Measurements from ENCODE around the gene MARCHF5. TPM values are rescaled to one million over a fixed set of nuclear protein-coding genes. Genes with fewer than 3 reads are reported as not detected.

The MARCHF5 gene
- total RNA-seq, 4 donors from 2014 or later = 18.6 to 30.0 (median 26.5) TPM

DNA sequence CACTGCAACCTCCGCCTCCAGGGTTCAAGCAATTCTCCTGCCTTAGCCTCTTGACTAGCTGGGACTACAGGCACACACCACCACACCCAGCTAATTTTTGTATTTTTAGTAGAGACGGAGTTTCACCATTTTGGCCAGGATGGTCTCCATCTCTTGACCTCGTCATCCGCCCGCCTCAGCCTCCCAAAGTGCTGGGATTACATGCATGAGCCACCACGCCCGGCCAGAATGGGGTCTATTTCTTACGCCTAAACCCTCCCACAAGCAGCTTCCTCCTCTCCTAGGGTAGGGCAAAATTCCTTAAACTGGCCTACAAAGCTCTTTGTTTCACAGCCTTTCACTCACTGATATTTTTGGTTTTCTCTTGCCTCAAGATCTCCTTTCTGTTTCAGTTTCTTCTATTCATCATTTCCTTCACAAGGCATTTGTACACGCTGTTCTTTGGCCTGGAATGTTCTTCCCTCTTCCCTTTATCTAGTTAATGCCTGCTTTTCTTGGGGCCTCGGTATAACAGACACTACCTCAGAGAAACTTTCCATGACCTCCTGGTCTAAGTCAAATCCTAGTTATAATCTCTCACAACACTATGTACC, 6.8 kb upstream of the MARCHF5 start:
- DNase-seq (ENCODE audit: low spot score) = no peak
- TF ChIP-seq, protein P1, sequence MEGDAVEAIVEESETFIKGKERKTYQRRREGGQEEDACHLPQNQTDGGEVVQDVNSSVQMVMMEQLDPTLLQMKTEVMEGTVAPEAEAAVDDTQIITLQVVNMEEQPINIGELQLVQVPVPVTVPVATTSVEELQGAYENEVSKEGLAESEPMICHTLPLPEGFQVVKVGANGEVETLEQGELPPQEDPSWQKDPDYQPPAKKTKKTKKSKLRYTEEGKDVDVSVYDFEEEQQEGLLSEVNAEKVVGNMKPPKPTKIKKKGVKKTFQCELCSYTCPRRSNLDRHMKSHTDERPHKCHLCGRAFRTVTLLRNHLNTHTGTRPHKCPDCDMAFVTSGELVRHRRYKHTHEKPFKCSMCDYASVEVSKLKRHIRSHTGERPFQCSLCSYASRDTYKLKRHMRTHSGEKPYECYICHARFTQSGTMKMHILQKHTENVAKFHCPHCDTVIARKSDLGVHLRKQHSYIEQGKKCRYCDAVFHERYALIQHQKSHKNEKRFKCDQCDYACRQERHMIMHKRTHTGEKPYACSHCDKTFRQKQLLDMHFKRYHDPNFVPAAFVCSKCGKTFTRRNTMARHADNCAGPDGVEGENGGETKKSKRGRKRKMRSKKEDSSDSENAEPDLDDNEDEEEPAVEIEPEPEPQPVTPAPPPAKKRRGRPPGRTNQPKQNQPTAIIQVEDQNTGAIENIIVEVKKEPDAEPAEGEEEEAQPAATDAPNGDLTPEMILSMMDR (IDR thresholded peaks at IDR 0.05) = no peak
- no peak for ATAC-seq (ENCODE audit: low FRiP score)

GRCh38 chr10:92290076-92290836, 711 bp upstream of the MARCHF5 start:
- peak; percentile 27 for DNase-seq (ENCODE audit: low spot score)
- TF ChIP-seq, protein P1 (IDR thresholded peaks at IDR 0.05) = no peak
- peak; percentile 37 for ATAC-seq (ENCODE audit: low FRiP score)

DNA sequence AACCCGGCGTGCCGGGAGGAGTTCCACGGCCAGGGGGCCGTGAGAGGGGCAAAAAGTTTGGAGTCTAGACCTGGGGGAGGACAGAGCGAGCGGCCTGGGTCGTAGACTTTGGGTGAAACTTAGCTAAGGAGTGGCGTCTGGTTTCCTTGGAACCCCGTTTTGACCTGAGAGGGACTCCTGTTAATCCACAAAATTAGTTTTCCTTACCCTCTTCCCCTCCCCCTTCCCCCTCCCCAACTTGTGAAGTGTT, 574 bp downstream of the MARCHF5 start:
- ATAC-seq (ENCODE audit: low FRiP score) (no peak), DNase-seq (ENCODE audit: low spot score) (no peak)
- TF ChIP-seq, protein P1 (IDR thresholded peaks at IDR 0.05) = no peak

DNA sequence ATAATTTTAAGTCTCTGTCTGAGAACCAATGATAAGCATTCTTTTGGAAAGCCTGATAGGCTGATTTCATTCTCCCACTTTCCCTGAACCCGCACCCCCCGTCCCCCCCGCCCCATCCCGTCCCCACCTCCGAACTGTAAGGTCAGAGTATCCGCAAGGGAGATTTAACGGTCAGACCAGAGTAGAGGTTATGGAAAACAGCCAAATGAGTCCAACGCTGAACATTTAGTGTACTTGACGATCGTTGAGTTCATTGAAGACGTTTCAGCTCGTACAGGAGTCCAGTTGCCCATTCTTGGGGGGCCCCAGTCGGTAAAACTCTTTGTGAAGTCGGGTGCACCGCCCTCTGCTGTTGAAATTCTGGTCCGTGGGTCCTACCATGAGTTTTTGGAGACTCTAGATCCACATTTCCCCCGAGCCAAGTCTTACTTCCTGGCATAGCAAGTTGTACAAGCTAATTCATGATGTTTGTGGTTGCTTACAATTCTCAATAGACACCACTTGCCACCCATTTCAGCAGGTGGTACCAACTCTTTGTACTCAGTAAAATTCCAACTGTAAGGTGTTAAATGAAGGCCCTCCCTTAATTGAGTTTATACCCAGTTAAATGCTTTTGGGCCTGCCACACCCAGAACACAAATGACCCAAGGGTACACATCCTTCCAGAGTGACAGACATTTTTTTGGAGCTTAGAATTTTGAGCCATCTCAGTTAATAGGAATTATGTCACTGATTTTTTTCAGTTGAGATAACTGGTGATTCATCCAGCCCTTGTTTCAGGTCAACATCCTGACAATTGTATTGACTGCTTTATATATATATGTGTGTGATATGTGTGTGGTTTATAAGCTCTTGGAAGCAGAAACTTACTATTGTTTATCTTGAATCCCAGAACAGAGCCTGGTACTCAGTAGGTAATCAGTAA, 1.2 kb downstream of the MARCHF5 start:
- ATAC-seq (ENCODE audit: low FRiP score) (no peak), DNase-seq (ENCODE audit: low spot score) (no peak)
- TF ChIP-seq, protein P1 (IDR thresholded peaks at IDR 0.05) = no peak

DNA sequence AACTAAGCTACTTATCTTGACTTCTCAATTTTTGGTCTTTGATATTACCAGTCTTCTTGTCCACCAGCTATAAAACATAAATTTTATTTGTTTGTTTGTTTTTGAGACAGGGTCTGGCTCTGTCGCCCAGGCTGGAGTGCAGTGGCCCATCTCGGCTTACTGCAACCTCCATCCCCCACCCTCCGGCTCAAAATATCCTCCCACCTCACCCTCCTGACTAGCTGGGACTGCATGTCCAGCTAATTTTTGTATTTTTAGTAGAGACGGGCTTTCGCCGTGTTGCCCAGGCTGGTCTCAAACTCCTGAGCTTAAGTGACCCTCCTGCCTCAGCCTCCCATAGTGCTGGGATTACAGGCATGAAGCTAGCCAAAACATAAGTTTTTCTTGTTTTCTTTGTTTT, 7.5 kb downstream of the MARCHF5 start:
- DNase-seq (ENCODE audit: low spot score) = no peak
- TF ChIP-seq, protein P1 (IDR thresholded peaks at IDR 0.05) = no peak
- ATAC-seq (ENCODE audit: low FRiP score) = no peak

DNA sequence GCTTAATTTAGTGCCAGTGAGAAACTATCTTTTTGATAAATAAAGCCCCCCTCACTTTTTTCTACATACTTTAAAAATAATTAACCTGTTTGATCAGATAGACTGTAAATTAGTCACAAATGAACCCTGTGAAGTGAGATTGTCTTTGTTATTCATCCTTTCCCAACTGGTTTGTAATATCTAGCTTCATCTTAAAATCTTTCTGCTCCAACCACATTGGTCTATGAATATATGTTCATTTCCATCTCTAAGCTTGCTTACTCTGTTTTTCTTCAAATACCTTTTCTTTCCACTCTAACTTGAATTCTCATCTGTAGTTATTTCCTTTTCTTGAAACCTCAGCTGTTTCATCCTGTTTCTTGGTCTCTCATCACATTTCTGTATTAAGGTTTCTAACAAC, 12.1 kb downstream of the MARCHF5 start:
- no peak for DNase-seq (ENCODE audit: low spot score)
- TF ChIP-seq, protein P1 (IDR thresholded peaks at IDR 0.05) = no peak
- ATAC-seq (ENCODE audit: low FRiP score) = no peak

All from omental fat pad (tissue), 4 donors.